Measurements from ENCODE around the gene TTC13.
"Not testable (repeated sequence)": the region's sequence is repeated elsewhere in the genome, so short reads cannot be mapped to it uniquely, and the experiment has no call there.

The TTC13 gene

GRCh38 chr1:230994860-230995259, 16.2 kb upstream of the TTC13 start:
- TF ChIP-seq, protein P1, sequence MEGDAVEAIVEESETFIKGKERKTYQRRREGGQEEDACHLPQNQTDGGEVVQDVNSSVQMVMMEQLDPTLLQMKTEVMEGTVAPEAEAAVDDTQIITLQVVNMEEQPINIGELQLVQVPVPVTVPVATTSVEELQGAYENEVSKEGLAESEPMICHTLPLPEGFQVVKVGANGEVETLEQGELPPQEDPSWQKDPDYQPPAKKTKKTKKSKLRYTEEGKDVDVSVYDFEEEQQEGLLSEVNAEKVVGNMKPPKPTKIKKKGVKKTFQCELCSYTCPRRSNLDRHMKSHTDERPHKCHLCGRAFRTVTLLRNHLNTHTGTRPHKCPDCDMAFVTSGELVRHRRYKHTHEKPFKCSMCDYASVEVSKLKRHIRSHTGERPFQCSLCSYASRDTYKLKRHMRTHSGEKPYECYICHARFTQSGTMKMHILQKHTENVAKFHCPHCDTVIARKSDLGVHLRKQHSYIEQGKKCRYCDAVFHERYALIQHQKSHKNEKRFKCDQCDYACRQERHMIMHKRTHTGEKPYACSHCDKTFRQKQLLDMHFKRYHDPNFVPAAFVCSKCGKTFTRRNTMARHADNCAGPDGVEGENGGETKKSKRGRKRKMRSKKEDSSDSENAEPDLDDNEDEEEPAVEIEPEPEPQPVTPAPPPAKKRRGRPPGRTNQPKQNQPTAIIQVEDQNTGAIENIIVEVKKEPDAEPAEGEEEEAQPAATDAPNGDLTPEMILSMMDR (IDR thresholded peaks at IDR 0.05; ENCODE audit: control extremely low read depth, extremely low read depth, low read depth, missing control alignments), result no peak
- ChIA-PET CTCF (no interaction called here), POLR2A (no interaction called here)
- no peak for DNase-seq (ENCODE audit: extremely low spot score)

GRCh38 chr1:230992100-230992774, 13.6 kb upstream of the TTC13 start:
- TF ChIP-seq, protein P1 (IDR thresholded peaks at IDR 0.05; ENCODE audit: control extremely low read depth, extremely low read depth, low read depth, missing control alignments), result no peak
- ChIA-PET CTCF (interaction anchor here (0.9 to 2.5 kb wide), 3 partner anchors 13 to 53 kb away, joined by 3 to 10 read pairs (median 3); partner anchors contain the start of genes ARV1 and TTC13), POLR2A (interaction anchor here (0.7 kb wide), 1 partner anchor 23 kb away, joined by 4 read pairs; no protein-coding TSS in a partner anchor)
- DNase-seq (ENCODE audit: extremely low spot score), result no peak

DNA sequence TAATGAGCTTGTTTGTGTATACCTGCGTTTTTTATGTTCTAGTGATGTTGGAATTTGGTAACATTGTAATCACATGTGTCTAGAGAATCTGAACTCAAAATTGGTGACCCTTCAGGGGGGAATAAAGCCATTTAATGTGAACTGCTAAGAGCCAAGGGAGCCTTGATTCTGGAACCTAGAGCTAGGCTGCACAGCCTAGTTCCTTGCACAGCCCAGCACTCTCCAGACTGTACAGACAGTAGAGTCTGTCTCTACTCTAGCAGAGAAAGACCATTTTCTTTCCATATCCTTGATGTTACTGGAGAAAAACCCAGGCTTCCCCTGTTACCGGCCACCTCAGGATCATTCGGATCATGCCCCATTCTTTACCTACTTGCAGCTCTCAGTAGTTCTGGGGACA, 8.8 kb upstream of the TTC13 start:
- ChIA-PET POLR2A (no interaction called here), CTCF (interaction anchor here (1.5 kb wide), 1 partner anchor 15 kb away, joined by 3 read pairs; no protein-coding TSS in a partner anchor)
- DNase-seq (ENCODE audit: extremely low spot score), result no peak
- TF ChIP-seq, protein P1 (IDR thresholded peaks at IDR 0.05; ENCODE audit: control extremely low read depth, extremely low read depth, low read depth, missing control alignments), result no peak

- no peak for DNase-seq (ENCODE audit: extremely low spot score)
- POLR2A ChIA-PET, result no interaction called here
- CTCF ChIA-PET, result interaction anchor here (1.5 kb wide), 1 partner anchor 16 kb away, joined by 3 read pairs; no protein-coding TSS in a partner anchor
- TF ChIP-seq, protein P1 (IDR thresholded peaks at IDR 0.05; ENCODE audit: control extremely low read depth, extremely low read depth, low read depth, missing control alignments), result no peak
Observed at GRCh38 chr1:230986976-230987375, 8.3 kb upstream of the TTC13 start.

- POLR2A ChIA-PET, result no interaction called here
- CTCF ChIA-PET, result interaction anchor here (0.5 kb wide), 1 partner anchor 732 kb away, joined by 3 read pairs; no protein-coding TSS in a partner anchor
- no peak for DNase-seq (ENCODE audit: extremely low spot score)
- TF ChIP-seq, protein P1 (IDR thresholded peaks at IDR 0.05; ENCODE audit: control extremely low read depth, extremely low read depth, low read depth, missing control alignments), result no peak
Observed at GRCh38 chr1:230985711-230986110, 7.0 kb upstream of the TTC13 start.

GRCh38 chr1:230984622-230985515, 6.2 kb upstream of the TTC13 start:
- not testable (repeated sequence) for DNase-seq (ENCODE audit: extremely low spot score)
- ChIA-PET POLR2A (interaction anchor here (0.6 kb wide), 1 partner anchor 852 kb away, joined by 4 read pairs; no protein-coding TSS in a partner anchor), CTCF (interaction anchor here (0.5 kb wide), 1 partner anchor 733 kb away, joined by 3 read pairs; no protein-coding TSS in a partner anchor)
